ENCODE data around the gene TNMD. TPM values are rescaled to one million over a fixed set of nuclear protein-coding genes. Genes with fewer than 3 reads are reported as not detected.

TNMD gene
- total RNA-seq, 6 experiments from 2014 or later = not detected

GRCh38 chrX:100635040-100635439 is 50.3 kb downstream of the TNMD start:
- Mint-ChIP-seq H3K4me3 (no peak overlapping the region), H3K9me3 (no peaks in the 10 kb centered on the region)

GRCh38 chrX:100635989-100636320 is 51.2 kb downstream of the TNMD start:
- DNase-seq = no peak
- Mint-ChIP-seq H3K27ac (peak overlapping the region; percentile 89), H3K9me3 (no peaks in the 10 kb centered on the region), H3K4me3 (peak overlapping the region; percentile 92), H3K4me1 (ENCODE audit: low read depth) (peaks cover 17% of the 10 kb centered on the region), H3K36me3 (ENCODE audit: low read depth) (no peaks in the 10 kb centered on the region), H3K27me3 (ENCODE audit: insufficient read depth) (no peaks in the 10 kb centered on the region; the same call in 1 of the 2 replicates)
- TF ChIP-seq CTCF (IDR thresholded peaks at IDR 0.05) = no peak

More at GRCh38 chrX:100635040-100635439, 50.3 kb downstream of the TNMD start:
- Mint-ChIP-seq H3K4me1 (ENCODE audit: low read depth) (peaks cover 17% of the 10 kb centered on the region), H3K27me3 (ENCODE audit: insufficient read depth) (no peaks in the 10 kb centered on the region; the same call in 1 of the 2 replicates), H3K27ac (no peak overlapping the region), H3K36me3 (ENCODE audit: low read depth) (no peaks in the 10 kb centered on the region)
- DNase-seq = no peak
- no peak for TF ChIP-seq CTCF (IDR thresholded peaks at IDR 0.05)

GRCh38 chrX:100636321-100636991 is 51.7 kb downstream of the TNMD start, which contains the start of gene TSPAN6:
Gene TSPAN6 (minus strand): TSS chrX:100636806. CDS start chrX:100636694, 112 bp downstream.
- Mint-ChIP-seq H3K36me3 (ENCODE audit: low read depth) (no peaks in the 10 kb centered on the region), H3K4me1 (ENCODE audit: low read depth) (peaks cover 17% of the 10 kb centered on the region), H3K9me3 (no peaks in the 10 kb centered on the region), H3K27ac (peak within 1 kb of the TSS; percentile 89), H3K27me3 (ENCODE audit: insufficient read depth) (no peaks in the 10 kb centered on the region; the same call in 1 of the 2 replicates), H3K4me3 (peak within 1 kb of the TSS; percentile 92)
- peak; percentile 81 for DNase-seq
- peak; percentile 77 for TF ChIP-seq CTCF (IDR thresholded peaks at IDR 0.05)

GRCh38 chrX:100642290-100642689 is 57.6 kb downstream of the TNMD start:
- Mint-ChIP-seq H3K9me3 (no peaks in the 10 kb centered on the region), H3K4me3 (no peak overlapping the region), H3K4me1 (ENCODE audit: low read depth) (peaks cover 51% of the 10 kb centered on the region), H3K36me3 (ENCODE audit: low read depth) (no peaks in the 10 kb centered on the region), H3K27me3 (ENCODE audit: insufficient read depth) (no peaks in the 10 kb centered on the region; the same call in 1 of the 2 replicates), H3K27ac (peak overlapping the region; percentile 43; the same call in 1 of the 2 replicates)
- DNase-seq = no peak
- TF ChIP-seq CTCF (IDR thresholded peaks at IDR 0.05) = no peak

- no peaks in the 10 kb centered on the region for H3K36me3 Mint-ChIP-seq (ENCODE audit: low read depth)
- peak overlapping the region; percentile 91 for H3K4me3 Mint-ChIP-seq
- H3K4me1 Mint-ChIP-seq (ENCODE audit: low read depth) = peaks cover 60% of the 10 kb centered on the region
- peak overlapping the region; percentile 91 for H3K27ac Mint-ChIP-seq
- no peaks in the 10 kb centered on the region; the same call in none of the 2 replicates for H3K27me3 Mint-ChIP-seq (ENCODE audit: insufficient read depth)
- H3K9me3 Mint-ChIP-seq = no peaks in the 10 kb centered on the region
- TF ChIP-seq CTCF (IDR thresholded peaks at IDR 0.05) = no peak
- DNase-seq = no peak
Observed at GRCh38 chrX:100643212-100643611, 58.5 kb downstream of the TNMD start.
